ENCODE measurements around the gene RHOD.
A peak's percentile ranks its signal among the peaks of the same experiment; 100 is the strongest.

RHOD gene

DNA sequence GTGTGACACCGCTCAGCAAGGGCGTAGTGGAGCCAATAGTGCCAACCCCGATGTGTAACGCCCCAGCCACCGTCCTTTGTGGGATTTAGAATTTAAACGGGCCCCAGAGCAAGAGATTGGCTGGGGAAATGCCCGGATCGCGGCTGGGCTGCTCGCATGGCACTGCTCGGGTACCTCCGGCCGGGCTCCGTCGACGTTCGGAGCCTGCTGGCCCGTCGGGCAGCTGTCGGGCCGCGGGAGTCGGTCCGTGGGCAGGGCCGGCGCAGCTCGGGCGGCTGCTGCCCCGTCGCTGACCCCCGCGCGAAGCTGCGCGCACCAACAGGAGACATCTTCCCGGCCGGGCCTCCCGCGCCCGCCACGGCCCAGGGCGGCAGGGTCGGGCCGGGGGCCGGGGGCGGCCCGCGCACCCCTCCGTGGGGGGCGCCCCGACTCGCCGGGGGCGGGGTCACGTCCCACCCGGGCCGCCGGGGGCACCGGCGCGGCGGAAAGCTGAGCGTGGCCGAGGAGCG lies 61.1 kb downstream of the RHOD start:
- peak in 4 of 5 experiments; percentile 22 to 72 (median 32) for DNase-seq

DNA sequence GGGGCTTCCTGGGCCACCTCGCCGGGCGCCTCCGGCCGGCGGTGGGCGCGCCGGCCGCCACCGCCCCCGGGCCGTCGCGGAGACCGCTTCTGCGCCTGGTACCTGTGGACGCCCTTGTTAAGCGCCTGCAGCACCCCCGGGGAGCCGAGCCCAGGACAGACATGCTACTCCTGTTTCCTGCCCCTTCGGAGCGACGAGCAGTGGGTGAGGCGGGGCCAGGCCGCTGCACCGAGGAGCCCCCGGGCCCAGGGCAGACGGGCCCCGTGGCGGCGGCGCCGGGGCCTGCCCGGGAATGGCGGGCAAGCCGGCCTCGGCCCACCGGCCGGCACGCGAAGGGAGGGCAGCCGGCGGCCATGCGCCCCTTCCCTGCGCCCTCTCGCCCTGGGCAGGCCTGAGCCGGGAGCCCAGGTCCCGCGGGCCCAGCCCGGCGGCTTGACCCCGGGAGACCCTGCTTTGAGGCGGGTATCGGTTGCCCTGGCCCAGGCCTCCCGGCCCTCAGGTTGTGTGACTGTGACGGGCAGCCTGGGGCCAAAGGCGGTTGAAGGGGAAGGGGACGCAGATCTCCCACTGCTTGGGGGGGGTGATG lies 61.6 kb downstream of the RHOD start:
- peak; percentile 30 to 68 (median 46) for DNase-seq

DNA sequence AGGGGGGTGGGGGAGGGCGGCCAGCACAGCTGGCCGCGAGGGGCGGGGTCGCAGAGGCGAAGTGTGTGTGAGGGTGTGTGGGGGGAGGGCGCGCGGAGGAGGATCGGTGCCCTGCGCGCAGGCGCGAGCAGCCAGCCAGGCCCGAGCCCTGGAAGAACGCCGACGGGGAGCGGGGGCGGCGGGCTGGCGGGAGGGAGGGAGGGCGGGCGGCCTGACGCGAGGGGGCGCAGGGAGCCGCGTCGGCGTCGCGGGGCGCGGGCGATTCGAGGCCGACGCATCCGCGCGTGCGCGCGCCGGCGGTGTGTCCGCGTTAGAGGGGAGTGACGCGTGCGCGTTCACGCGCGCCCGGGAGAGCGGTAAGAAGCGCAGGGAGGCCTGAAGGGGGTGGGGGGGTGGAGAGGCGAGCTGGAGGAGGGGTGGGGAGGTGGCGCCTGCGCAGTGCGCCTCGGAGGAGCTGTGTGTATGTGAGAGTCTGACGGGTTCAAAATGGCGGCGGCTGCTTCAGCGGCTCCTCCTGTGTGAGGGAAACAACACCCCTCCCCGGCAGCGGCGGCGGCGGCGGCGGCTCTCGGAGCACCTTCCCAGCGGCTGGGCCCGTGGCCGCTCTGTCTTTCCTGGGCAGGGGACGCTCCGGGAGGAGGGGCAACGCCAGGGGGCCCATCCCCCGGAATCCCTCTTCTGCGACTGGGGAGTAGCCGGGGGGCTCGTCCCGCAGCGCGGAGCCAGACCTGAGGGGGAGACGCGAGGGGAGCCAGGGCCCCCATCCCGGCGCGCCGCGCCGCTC lies 62.3 kb downstream of the RHOD start, which contains the start of gene KDM2A:
Gene KDM2A, plus strand, starts transcription at position 463 of the 784 bp plus-strand sequence. CDS start 2,054 bp downstream, outside the sequence.
- peak; percentile 97 to 100 (median 99) for DNase-seq

DNA sequence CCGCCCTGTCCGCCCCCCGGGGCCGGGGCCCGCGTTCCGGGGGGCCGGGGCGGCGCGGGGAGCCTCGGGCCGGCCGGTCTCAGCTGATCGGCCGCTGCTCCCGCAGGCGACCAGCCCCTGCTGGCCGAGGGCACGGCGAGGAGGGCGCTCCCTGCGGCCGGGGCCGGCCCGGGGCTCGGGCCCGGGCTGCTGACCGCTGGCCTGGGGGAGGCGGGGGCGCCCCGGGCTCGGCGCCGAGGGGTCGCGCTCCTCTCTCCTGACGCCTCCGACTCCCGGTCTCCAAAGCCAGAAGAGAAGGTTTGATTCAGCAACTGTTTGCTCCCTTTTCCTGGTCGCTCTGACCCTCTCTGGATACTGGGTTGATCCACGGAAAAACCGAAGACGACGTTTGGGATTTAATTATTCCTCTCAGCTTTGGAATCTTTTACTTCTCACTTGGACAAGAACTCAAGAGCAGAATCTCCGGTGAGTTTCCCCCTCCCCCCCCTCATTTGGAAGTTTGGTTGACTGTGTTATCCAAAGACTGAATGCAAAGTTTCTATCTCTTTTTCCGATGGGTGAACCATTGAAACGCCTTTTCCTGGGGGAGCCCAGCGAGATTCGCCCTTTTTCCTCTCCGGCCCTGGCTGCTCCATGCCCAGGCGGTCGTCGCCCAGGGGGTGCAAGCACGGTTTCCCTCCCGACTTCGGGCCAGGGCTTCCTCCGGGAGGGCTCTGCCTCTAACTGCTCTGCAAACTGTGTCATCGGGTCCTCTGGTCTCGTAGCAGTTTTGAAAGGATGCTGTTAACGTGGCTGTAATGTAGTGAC lies 63.1 kb downstream of the RHOD start:
- peak in 2 of 5 experiments; percentile 18 to 59 for DNase-seq

DNA sequence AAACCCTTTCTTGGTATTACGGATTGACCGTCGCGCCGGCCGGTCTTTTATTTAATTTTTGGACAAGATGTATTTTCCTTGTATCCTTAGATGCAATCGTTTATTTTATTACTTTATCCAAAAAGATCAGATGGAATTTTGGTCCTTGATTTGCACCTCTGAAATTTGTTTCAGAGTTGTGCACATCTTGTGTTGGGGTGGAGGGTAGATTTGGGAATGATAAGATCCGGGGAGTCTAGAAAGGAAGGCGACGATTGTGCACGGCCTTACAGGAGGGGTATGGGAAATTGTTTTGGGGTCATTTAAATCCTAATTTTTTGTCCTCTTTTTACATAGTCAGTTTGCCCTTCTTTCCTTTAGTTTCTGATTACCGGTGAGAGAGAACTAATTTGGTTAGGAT lies 63.8 kb downstream of the RHOD start:
- no peak for DNase-seq

GRCh38 chr11:67120881-67121710 lies 64.4 kb downstream of the RHOD start:
- peak in 1 of 5 experiments; percentile 38 for DNase-seq

All from T-helper 2 cell (primary cell).